HepG2 (cell line): Measurements from ENCODE around the gene RBM3.

Experiments used
- CHD2 ChIP-seq: IDR thresholded peaks from 2 replicates; pipeline ENCODE4 v1.6.1; 2011; ENCODE audit warnings: low read depth, low read length, improper control_type of control experiment
- FOXA1 ChIP-seq, 2 experiments: fragments of 450-650 bp in 1 of 2; sonication (generic) in 1 of 2; formaldehyde crosslinking in 1 of 2; IDR thresholded peaks; 2 replicates each; pipeline versions ENCODE4 v1.4.0 to v1.6.1; 2016 to 2020; ENCODE audit warnings: missing genetic modification reagents in 1 of 2
- MEIS2 ChIP-seq: sonication (generic); formaldehyde crosslinking; IDR thresholded peaks from 2 replicates; pipeline ENCODE4 v1.9.0; 2021; ENCODE audit warnings: mild to moderate bottlenecking, missing genetic modification reagents
- NR2C2 ChIP-seq: sonication (generic); formaldehyde crosslinking; IDR thresholded peaks from 2 replicates; pipeline ENCODE4 v1.4.0; 2020; ENCODE audit warnings: missing genetic modification reagents, mild to moderate bottlenecking, moderate library complexity, borderline replicate concordance
- SIN3A ChIP-seq: IDR thresholded peaks from 2 replicates; pipeline ENCODE4 v1.6.1; 2011; ENCODE audit warnings: low read depth, mild to moderate bottlenecking, control low read depth, low read length, borderline replicate concordance
- ZBTB21 ChIP-seq: sonication (generic); formaldehyde crosslinking; IDR thresholded peaks from 2 replicates; pipeline ENCODE4 v1.4.0; 2020; ENCODE audit warnings: missing genetic modification reagents

DNA sequence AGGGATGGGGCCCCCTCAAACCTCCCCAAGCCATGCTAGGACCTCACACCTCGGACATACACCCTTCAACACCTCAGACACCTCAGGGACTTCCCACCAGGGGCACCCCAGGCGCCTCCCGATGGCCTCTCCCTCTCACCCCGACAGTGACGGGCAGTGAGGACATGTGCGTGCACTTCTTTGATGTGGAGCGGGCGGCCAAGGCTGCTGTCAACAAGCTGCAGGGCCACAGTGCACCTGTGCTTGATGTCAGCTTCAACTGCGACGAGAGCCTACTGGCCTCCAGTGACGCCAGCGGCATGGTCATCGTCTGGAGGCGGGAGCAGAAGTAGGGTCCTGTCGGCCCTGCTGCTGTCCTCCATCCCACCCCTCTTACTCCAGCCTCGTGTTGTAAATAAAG is 30.4 kb downstream of the RBM3 start:
- TF ChIP-seq ZBTB21 (CRISPR knock-in tag) (no peak), SIN3A (no peak), FOXA1 (IDR thresholded peaks at IDR 0.05) (no peak), FOXA1 (CRISPR knock-in tag; IDR thresholded peaks at IDR 0.05) (no peak), CHD2 (no peak), NR2C2 (CRISPR knock-in tag) (no peak), MEIS2 (CRISPR knock-in tag) (no peak)
